Endothelial cell of umbilical vein (primary cell): Measurements from ENCODE around the gene ITSN2. TPM values are rescaled to one million over a fixed set of nuclear protein-coding genes. Genes with fewer than 3 reads are reported as not detected.

Experiments used
- BruUV-seq: library from RNA; stranded (reverse); fragments of 400-500 nt; replicated peaks from 2 replicates; lab custom pipeline; 2021; lab: Mats Ljungman, UMichigan
- CTCF ChIA-PET: fragments of 300-600, 350-600 bp; sonication (Branson Sonifier 250); formaldehyde crosslinking; loops from one replicate; lab custom pipeline; 2021; ENCODE audit warnings: antibody characterized with exemption, inconsistent platforms; lab: Charles Lee
- POLR2A ChIA-PET: fragments of 300-600, 350-600 bp; sonication (Branson Sonifier 250); formaldehyde crosslinking; loops from one replicate; lab custom pipeline; 2021; ENCODE audit warnings: antibody characterized with exemption, inconsistent platforms; lab: Charles Lee
- DNase-seq: peaks from one replicate; pipeline ENCODE4 v3.0.0-alpha.2; 2011; ENCODE audit warnings: low read depth, low spot score
- FAIRE-seq: peaks from 2 replicates; lab custom pipeline; 2011; peaks lifted over from hg19 to GRCh38; lab: Jason Lieb, UNC
- H2AFZ ChIP-seq: 2 replicates; pipeline ENCODE4 v1.6.0; 2012; ENCODE audit warnings: low read depth, low read length, control low read depth, inconsistent platforms
- H3K27ac ChIP-seq: 2 replicates; pipeline ENCODE4 v1.5.1; 2011; ENCODE audit warnings: low read depth, mild to moderate bottlenecking, control low read depth, low read length, moderate library complexity; ENCODE audit not compliant: insufficient read depth
- H3K27me3 ChIP-seq, 2 experiments: 2 replicates each; pipeline versions ENCODE4 v1.6.0 to v1.6.1; 2011; ENCODE audit warnings: low read length in 2 of 2, mixed read lengths in 1 of 2; ENCODE audit not compliant: control insufficient read depth in 2 of 2, insufficient read depth in 2 of 2
- H3K36me3 ChIP-seq, 2 experiments: 2 replicates in 1 of 2; 3 replicates in 1 of 2; pipeline ENCODE4 v1.5.1; 2011; ENCODE audit warnings: low read length in 2 of 2, mild to moderate bottlenecking in 1 of 2, moderate library complexity in 1 of 2; ENCODE audit not compliant: control insufficient read depth in 2 of 2, insufficient read depth in 2 of 2; ENCODE audit errors: extremely low read depth in 1 of 2
- H3K4me1 ChIP-seq: 3 replicates; pipeline ENCODE4 v1.5.1; 2011; ENCODE audit warnings: mild to moderate bottlenecking, low read length; ENCODE audit not compliant: control insufficient read depth, insufficient read depth; ENCODE audit errors: extremely low read depth
- H3K4me2 ChIP-seq: 2 replicates; pipeline ENCODE4 v1.6.1; 2011; ENCODE audit warnings: low read length, control low read depth, mixed read lengths; ENCODE audit not compliant: insufficient read depth
- H3K4me3 ChIP-seq, 3 experiments: fragments of 200-600 bp in 1 of 3; sonication (generic), shearing (Covaris generic) in 1 of 3; replicated peaks in 1 of 3; 2 replicates each; pipeline ENCODE4 v1.5.1; 2011 to 2016; ENCODE audit warnings: control low read depth in 3 of 3, low read length in 3 of 3, mild to moderate bottlenecking in 2 of 3, inconsistent platforms in 1 of 3, low read depth in 1 of 3, moderate library complexity in 1 of 3; ENCODE audit not compliant: insufficient read depth in 1 of 3
- H3K79me2 ChIP-seq: 2 replicates; pipeline ENCODE4 v1.6.0; 2012; ENCODE audit warnings: low read length, inconsistent platforms; ENCODE audit not compliant: control insufficient read depth, insufficient read depth
- H3K9ac ChIP-seq: replicated peaks from 2 replicates; pipeline ENCODE3; 2011; ENCODE audit warnings: low read length, control low read depth; ENCODE audit not compliant: insufficient read depth; ENCODE audit errors: extremely low read depth
- H3K9me1 ChIP-seq: replicated peaks from 3 replicates; pipeline ENCODE4 v1.6.0; 2011; ENCODE audit warnings: mild to moderate bottlenecking, low read length; ENCODE audit not compliant: control insufficient read depth, insufficient read depth; ENCODE audit errors: extremely low read depth
- H3K9me3 ChIP-seq: replicated peaks from 2 replicates; pipeline ENCODE4 v1.5.1; 2012; ENCODE audit warnings: low read length, inconsistent platforms; ENCODE audit not compliant: control insufficient read depth, insufficient read depth
- H4K20me1 ChIP-seq: replicated peaks from 2 replicates; pipeline ENCODE3; 2011; ENCODE audit warnings: mild to moderate bottlenecking, low read length; ENCODE audit not compliant: control insufficient read depth, insufficient read depth; ENCODE audit errors: extremely low read depth
- CTCF ChIP-seq, 2 donors: IDR thresholded peaks; 1 replicate in 1 of 2; 2 replicates in 1 of 2; pipeline ENCODE4 v1.5.1; 2011; ENCODE audit warnings: low read length in 2 of 2, mild to moderate bottlenecking in 2 of 2, moderate library complexity in 2 of 2, control low read depth in 1 of 2, inconsistent platforms in 1 of 2, low read depth in 1 of 2; ENCODE audit not compliant: insufficient read depth in 1 of 2; ENCODE audit errors: extremely low read depth in 1 of 2
- JUN ChIP-seq: IDR thresholded peaks from 2 replicates; pipeline ENCODE4 v1.6.1; 2011; ENCODE audit warnings: borderline replicate concordance, low read depth; ENCODE audit not compliant: insufficient read length, insufficient read depth
- POLR2A ChIP-seq: IDR thresholded peaks from 2 replicates; pipeline ENCODE4 v1.6.1; 2012; ENCODE audit warnings: low read depth, mild to moderate bottlenecking, control low read depth, low read length
- POLR2AphosphoS5 ChIP-seq: IDR thresholded peaks from 2 replicates; pipeline ENCODE4 v1.6.1; 2012; ENCODE audit warnings: low read depth, mild to moderate bottlenecking, control low read depth, low read length, moderate library complexity; ENCODE audit not compliant: insufficient read depth
- dilution Hi-C: fragments of 300-500 bp; cut with MboI; formaldehyde crosslinking; loops from one replicate; pipeline ENCODE4 v1.15.0; 2019; ENCODE audit warnings: low sequenced_read_pairs; ENCODE audit not compliant: extremely low pct_ligation_motif_present
- intact Hi-C: fragments of 100-400 bp; cut with micrococcal nuclease; formaldehyde crosslinking; loops from one replicate; pipeline ENCODE4 v1.10.0; 2022
- polyA plus RNA-seq, 4 experiments: library from polyadenylated mRNA; depleted of rRNA in 3 of 4; stranded (reverse) in 3 of 4; unstranded in 1 of 4; fragments of >200 nt; gene quantifications; 2 replicates each; pipeline versions ENCODE4 v1.2.1 to v1.2.3, GENCODE V29; 2011 to 2012; ENCODE audit warnings: missing spikeins in 1 of 4
- total RNA-seq: library from RNA; stranded (reverse); gene quantifications from 2 replicates; pipeline ENCODE4 v1.2.3, GENCODE V29; 2021
- TF ChIP-seq, protein P1 (sequence below): IDR thresholded peaks from 2 replicates; pipeline ENCODE4 v1.6.1; 2011; ENCODE audit not compliant: insufficient read depth, insufficient read length

ITSN2 gene
- total and polyA plus RNA-seq, 2 donors (not counting 3 experiments of a cell fraction or from before 2014, with no cell fraction given) = 30.5 to 56.8 TPM

- intact Hi-C loops = no loop called here
Observed at GRCh38 chr2:24351627-24351938, 8.8 kb downstream of the ITSN2 start.

More at GRCh38 chr2:24351627-24351938, 8.8 kb downstream of the ITSN2 start:
- Histone ChIP-seq H3K4me1 (peaks cover 13% of the 10 kb centered on the region), H2AFZ (no peak overlapping the region), H3K4me2 (no peak overlapping the region), H3K36me3 (no peaks in the 10 kb centered on the region), H3K4me3 (no peak overlapping the region), H3K9ac (no peak overlapping the region), H4K20me1 (no peaks in the 10 kb centered on the region), H3K27me3 (no peaks in the 10 kb centered on the region), H3K27ac (no peak overlapping the region), H3K9me1 (no peaks in the 10 kb centered on the region), H3K9me3 (no peaks in the 10 kb centered on the region), H3K79me2 (peaks cover 82% of the 10 kb centered on the region)
- POLR2A ChIA-PET = interaction anchor here (0.6 kb wide), 1 partner anchor 26 kb away, joined by 4 read pairs; no protein-coding TSS in a partner anchor
- no peak for FAIRE-seq
- no peak for TF ChIP-seq JUN
- TF ChIP-seq POLR2A = no peak
- no peak for TF ChIP-seq POLR2AphosphoS5
- no peak for TF ChIP-seq CTCF (IDR thresholded peaks at IDR 0.05; ENCODE audit: extremely low read depth in 1 of 2, insufficient read depth in 1 of 2, low read depth in 1 of 2, low read length in 2 of 2)
- TF ChIP-seq, protein P1, sequence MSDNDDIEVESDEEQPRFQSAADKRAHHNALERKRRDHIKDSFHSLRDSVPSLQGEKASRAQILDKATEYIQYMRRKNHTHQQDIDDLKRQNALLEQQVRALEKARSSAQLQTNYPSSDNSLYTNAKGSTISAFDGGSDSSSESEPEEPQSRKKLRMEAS = no peak
- no peak for DNase-seq
- CTCF ChIA-PET = interaction anchor here (0.9 to 1.2 kb wide), 4 partner anchors 9 to 31 kb away, joined by 3 read pairs; no protein-coding TSS in a partner anchor
- dilution Hi-C loops = no loop called here
- BruUV-seq = no TSS peak
